Trophoblast cell (in vitro differentiated cells and primary cell): ENCODE measurements around the gene PLA2G3.

Experiments used
- DNase-seq, 2 donors: peaks; one replicate each; pipeline ENCODE4 v3.0.0-alpha.2; 2016
- H2AFZ ChIP-seq: 2 replicates; pipeline ENCODE4 v1.6.1; 2013; ENCODE audit warnings: low read length, moderate library complexity, mild to moderate bottlenecking; ENCODE audit not compliant: insufficient read depth, poor library complexity
- H2AK5ac ChIP-seq: 2 replicates; pipeline ENCODE4 v1.6.1; 2013; ENCODE audit warnings: mild to moderate bottlenecking, low read length
- H2BK120ac ChIP-seq: 2 replicates; pipeline ENCODE4 v1.6.1; 2013; ENCODE audit warnings: low read length, mild to moderate bottlenecking, moderate library complexity; ENCODE audit not compliant: insufficient read depth, poor library complexity
- H2BK12ac ChIP-seq: 2 replicates; pipeline ENCODE4 v1.6.1; 2013; ENCODE audit warnings: mild to moderate bottlenecking, low read length, moderate library complexity
- H2BK5ac ChIP-seq: 2 replicates; pipeline ENCODE4 v1.6.1; 2013; ENCODE audit warnings: low read length, low read depth, moderate library complexity, mild to moderate bottlenecking; ENCODE audit not compliant: poor library complexity
- H3K14ac ChIP-seq: 2 replicates; pipeline ENCODE4 v1.6.1; 2013; ENCODE audit warnings: mild to moderate bottlenecking, low read length
- H3K18ac ChIP-seq: 2 replicates; pipeline ENCODE4 v1.6.1; 2013; ENCODE audit warnings: mild to moderate bottlenecking, low read length
- H3K23ac ChIP-seq: 2 replicates; pipeline ENCODE4 v1.6.1; 2013; ENCODE audit warnings: low read length
- H3K27ac ChIP-seq: 2 replicates; pipeline ENCODE4 v1.5.1; 2013; ENCODE audit warnings: low read depth, mild to moderate bottlenecking, inconsistent platforms, low read length, moderate library complexity
- H3K27me3 ChIP-seq: 2 replicates; pipeline ENCODE4 v1.6.1; 2013; ENCODE audit warnings: inconsistent platforms, mild to moderate bottlenecking, low read length, moderate library complexity; ENCODE audit not compliant: insufficient read depth
- H3K36me3 ChIP-seq, 2 experiments: 1 replicate in 1 of 2; 2 replicates in 1 of 2; pipeline ENCODE4 v1.6.1; 2013; ENCODE audit warnings: low read length in 2 of 2, mild to moderate bottlenecking in 2 of 2, moderate library complexity in 1 of 2; ENCODE audit not compliant: insufficient read depth in 2 of 2, control insufficient read depth in 1 of 2
- H3K4ac ChIP-seq: 2 replicates; pipeline ENCODE4 v1.6.1; 2013; ENCODE audit warnings: low read depth, mild to moderate bottlenecking, low read length, moderate library complexity
- H3K4me1 ChIP-seq, 2 experiments: 1 replicate in 1 of 2; 2 replicates in 1 of 2; pipeline ENCODE4 v1.6.1; 2013; ENCODE audit warnings: low read length in 2 of 2, mild to moderate bottlenecking in 2 of 2, moderate library complexity in 1 of 2; ENCODE audit not compliant: insufficient read depth in 2 of 2, control insufficient read depth in 1 of 2
- H3K4me2 ChIP-seq: 2 replicates; pipeline ENCODE4 v1.6.1; 2013; ENCODE audit warnings: inconsistent platforms, mild to moderate bottlenecking, low read length, moderate library complexity
- H3K4me3 ChIP-seq: 2 replicates; pipeline ENCODE4 v1.5.1; 2013; ENCODE audit warnings: mild to moderate bottlenecking, low read depth, low read length, inconsistent platforms
- H3K79me1 ChIP-seq: one replicate; pipeline ENCODE4 v1.6.1; 2013; ENCODE audit warnings: low read length
- H3K79me2 ChIP-seq: 2 replicates; pipeline ENCODE4 v1.6.1; 2013; ENCODE audit warnings: low read length, mild to moderate bottlenecking; ENCODE audit not compliant: control insufficient read depth, insufficient read depth, poor library complexity
- H3K9ac ChIP-seq: 2 replicates; pipeline ENCODE4 v1.6.1; 2013; ENCODE audit warnings: mild to moderate bottlenecking, low read length
- H3K9me3 ChIP-seq: 2 replicates; pipeline ENCODE4 v1.6.1; 2013; ENCODE audit warnings: low read depth, mild to moderate bottlenecking, control low read depth, inconsistent platforms, low read length; ENCODE audit not compliant: insufficient read depth
- H4K12ac ChIP-seq: 2 replicates; pipeline ENCODE4 v1.6.1; 2013; ENCODE audit warnings: low read depth, mild to moderate bottlenecking, low read length, moderate library complexity
- H4K8ac ChIP-seq: 2 replicates; pipeline ENCODE4 v1.6.1; 2013; ENCODE audit warnings: low read depth, mild to moderate bottlenecking, low read length, moderate library complexity
- H4K91ac ChIP-seq: one replicate; pipeline ENCODE4 v1.6.1; 2013; ENCODE audit warnings: low read depth, mild to moderate bottlenecking, low read length, moderate library complexity
- WGBS: extraction: QIAGEN DNeasy Blood & Tissue Kit; methylation state at CpG from one replicate; pipeline ENCODE4 v1.1.7; 2013; ENCODE audit warnings: missing lambda C conversion rate; ENCODE audit not compliant: insufficient read length, insufficient coverage; ENCODE audit errors: extremely low coverage; 5-methylcytosine and 5-hydroxymethylcytosine counted together

Gene PLA2G3

DNA sequence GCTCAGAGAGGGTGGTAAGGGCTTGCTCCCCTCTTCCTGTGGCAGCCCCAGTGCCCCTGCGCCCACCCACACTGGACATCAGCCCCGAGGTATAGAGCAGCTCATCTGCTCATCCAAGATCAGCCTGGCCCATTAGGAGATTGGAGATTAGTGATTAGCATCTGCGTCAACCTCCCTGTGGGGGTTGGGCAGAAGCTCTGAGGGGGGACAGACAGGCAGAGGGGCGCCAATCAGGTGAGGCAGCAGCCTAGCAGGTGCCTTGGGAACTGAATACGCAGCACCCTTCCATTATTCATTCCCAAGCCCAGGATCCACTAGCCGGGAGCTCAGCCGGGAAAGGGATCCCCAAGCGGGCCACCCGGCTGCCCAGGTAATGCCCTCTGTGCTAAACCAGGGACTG lies 48.1 kb downstream of the PLA2G3 start:
- no peak overlapping the region for H4K8ac ChIP-seq
- no peaks in the 10 kb centered on the region for H3K79me1 ChIP-seq
- H2BK5ac ChIP-seq: no peak overlapping the region
- H3K27ac ChIP-seq: no peak overlapping the region
- H2AK5ac ChIP-seq: no peak overlapping the region
- peaks cover 5% of the 10 kb centered on the region for H3K9me3 ChIP-seq
- no peak overlapping the region for H2BK120ac ChIP-seq
- no peaks in the 10 kb centered on the region for H3K27me3 ChIP-seq
- no peak overlapping the region for H3K14ac ChIP-seq
- H4K12ac ChIP-seq: no peak overlapping the region
- H3K23ac ChIP-seq: no peak overlapping the region
- DNase-seq: no peak
- H3K9ac ChIP-seq: no peak overlapping the region
- H3K36me3 ChIP-seq: peaks cover 94 to 98% of the 10 kb centered on the region in 2 experiments
- H4K91ac ChIP-seq: no peak overlapping the region
- H3K4ac ChIP-seq: no peak overlapping the region
- H3K4me1 ChIP-seq: no peaks in the 10 kb centered on the region
- no peak overlapping the region for H3K4me3 ChIP-seq
- no peak overlapping the region for H3K18ac ChIP-seq
- WGBS: no CpG with 5 or more reads among the region's 9 CpGs
- no peaks in the 10 kb centered on the region for H3K79me2 ChIP-seq
- H3K4me2 ChIP-seq: no peak overlapping the region
- H2AFZ ChIP-seq: no peak overlapping the region
- H2BK12ac ChIP-seq: no peak overlapping the region

DNA sequence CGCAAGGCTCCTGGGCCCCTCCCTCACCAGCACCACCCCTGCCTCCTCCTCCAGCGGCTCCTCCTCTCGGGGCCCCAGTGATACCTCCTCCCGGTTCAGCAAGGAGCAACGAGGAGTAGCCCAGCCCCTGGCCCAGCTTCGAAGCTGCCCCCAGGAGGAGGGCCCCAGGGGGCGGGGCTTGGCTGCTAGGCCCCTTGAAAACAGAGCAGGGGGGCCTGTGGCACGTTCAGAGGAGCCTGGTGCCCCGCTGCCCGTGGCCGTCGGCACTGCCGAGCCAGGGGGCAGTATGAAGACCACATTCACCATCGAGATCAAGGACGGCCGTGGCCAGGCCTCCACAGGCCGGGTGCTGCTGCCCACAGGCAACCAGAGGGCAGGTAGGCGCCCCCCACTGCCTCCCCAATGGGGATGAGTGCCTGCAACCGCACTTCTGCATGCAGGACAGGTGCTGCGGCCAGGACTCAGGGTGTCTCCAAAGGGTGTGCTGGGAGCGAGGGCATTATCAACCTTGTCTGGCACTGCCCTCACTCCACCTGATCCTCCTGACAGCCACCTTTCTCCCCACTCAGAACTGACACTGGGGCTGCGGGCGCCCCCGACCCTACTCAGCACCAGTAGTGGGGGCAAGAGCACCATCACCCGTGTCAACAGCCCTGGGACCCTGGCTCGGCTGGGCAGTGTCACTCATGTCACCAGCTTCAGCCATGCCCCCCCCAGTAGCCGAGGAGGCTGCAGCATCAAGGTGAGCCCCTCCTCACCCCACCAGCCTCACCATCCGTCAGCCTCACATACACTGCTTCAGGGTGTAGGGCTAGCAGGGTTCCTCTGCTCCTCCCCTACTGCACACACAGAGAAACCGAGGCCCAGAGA lies 49.0 kb downstream of the PLA2G3 start:
- Histone ChIP-seq H3K9me3 (peaks cover 3% of the 10 kb centered on the region), H3K27me3 (no peaks in the 10 kb centered on the region), H2BK120ac (no peak overlapping the region), H3K23ac (no peak overlapping the region), H4K91ac (no peak overlapping the region), H3K4me3 (no peak overlapping the region), H2BK12ac (no peak overlapping the region), H3K14ac (no peak overlapping the region), H3K27ac (no peak overlapping the region), H3K79me1 (no peaks in the 10 kb centered on the region), H4K8ac (no peak overlapping the region), H3K18ac (no peak overlapping the region), H3K9ac (no peak overlapping the region), H4K12ac (no peak overlapping the region), H2AK5ac (no peak overlapping the region), H3K4me2 (no peak overlapping the region), H2BK5ac (no peak overlapping the region), H3K4ac (no peak overlapping the region), H3K4me1 (no peaks in the 10 kb centered on the region), H3K36me3 (peaks cover 92 to 93% of the 10 kb centered on the region in 2 experiments), H2AFZ (no peak overlapping the region), H3K79me2 (no peaks in the 10 kb centered on the region)
- no peak for DNase-seq
- WGBS: no CpG with 5 or more reads among the region's 29 CpGs

DNA sequence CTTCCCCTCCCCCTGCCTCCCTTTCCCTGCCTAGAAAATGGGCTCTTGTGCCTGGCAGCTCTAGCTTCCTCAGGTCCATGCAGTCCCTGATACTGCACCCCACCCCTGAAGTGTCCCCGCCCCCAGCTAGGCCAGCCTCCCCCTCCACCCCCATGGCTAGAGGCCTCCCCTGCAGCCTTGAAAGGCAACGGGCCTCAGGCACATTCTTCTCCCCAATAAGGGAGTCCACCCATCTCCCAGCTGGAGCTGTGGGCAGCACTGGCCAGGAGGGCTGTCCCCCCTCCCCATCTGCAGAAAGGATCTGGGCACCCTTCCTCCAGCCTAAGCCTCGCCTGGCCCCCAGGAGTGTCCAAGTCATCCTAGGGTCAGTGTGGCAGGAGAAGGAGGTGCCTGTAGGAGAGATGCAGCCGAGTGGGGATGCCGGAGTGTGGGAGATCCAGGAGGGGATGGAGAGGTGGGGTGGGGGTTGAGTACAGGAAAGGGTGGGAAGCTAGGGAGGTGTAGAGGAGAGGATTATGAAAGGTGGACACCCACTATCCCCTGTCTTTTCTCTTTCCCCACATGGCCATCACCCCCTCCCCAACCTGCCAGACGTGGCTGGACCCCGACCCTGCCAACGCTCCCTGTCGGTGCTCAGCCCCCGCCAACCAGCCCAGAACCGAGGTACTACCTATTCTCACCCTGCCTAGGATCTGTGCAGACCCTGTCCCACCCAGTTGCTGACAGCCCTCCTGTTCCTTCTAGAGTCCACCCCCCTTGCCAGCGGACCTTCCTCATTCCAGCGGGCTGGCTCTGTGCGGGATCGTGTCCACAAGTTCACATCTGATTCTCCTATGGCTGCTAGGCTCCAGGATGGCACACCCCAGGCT lies 49.9 kb downstream of the PLA2G3 start:
- Histone ChIP-seq H3K36me3 (peaks cover 84 to 92% of the 10 kb centered on the region in 2 experiments), H2AK5ac (no peak overlapping the region), H2AFZ (no peak overlapping the region), H3K9me3 (peaks cover 3% of the 10 kb centered on the region), H3K27me3 (no peaks in the 10 kb centered on the region), H3K14ac (no peak overlapping the region), H4K8ac (no peak overlapping the region), H3K4me1 (no peaks in the 10 kb centered on the region), H3K4me3 (no peak overlapping the region), H3K4ac (no peak overlapping the region), H3K79me2 (no peaks in the 10 kb centered on the region), H4K12ac (no peak overlapping the region), H3K79me1 (peaks cover 1% of the 10 kb centered on the region), H3K23ac (no peak overlapping the region), H2BK12ac (no peak overlapping the region), H4K91ac (no peak overlapping the region), H2BK5ac (no peak overlapping the region), H3K4me2 (no peak overlapping the region), H3K18ac (no peak overlapping the region), H3K27ac (no peak overlapping the region), H3K9ac (no peak overlapping the region), H2BK120ac (no peak overlapping the region)
- no CpG with 5 or more reads among the region's 15 CpGs for WGBS
- DNase-seq: no peak

DNA sequence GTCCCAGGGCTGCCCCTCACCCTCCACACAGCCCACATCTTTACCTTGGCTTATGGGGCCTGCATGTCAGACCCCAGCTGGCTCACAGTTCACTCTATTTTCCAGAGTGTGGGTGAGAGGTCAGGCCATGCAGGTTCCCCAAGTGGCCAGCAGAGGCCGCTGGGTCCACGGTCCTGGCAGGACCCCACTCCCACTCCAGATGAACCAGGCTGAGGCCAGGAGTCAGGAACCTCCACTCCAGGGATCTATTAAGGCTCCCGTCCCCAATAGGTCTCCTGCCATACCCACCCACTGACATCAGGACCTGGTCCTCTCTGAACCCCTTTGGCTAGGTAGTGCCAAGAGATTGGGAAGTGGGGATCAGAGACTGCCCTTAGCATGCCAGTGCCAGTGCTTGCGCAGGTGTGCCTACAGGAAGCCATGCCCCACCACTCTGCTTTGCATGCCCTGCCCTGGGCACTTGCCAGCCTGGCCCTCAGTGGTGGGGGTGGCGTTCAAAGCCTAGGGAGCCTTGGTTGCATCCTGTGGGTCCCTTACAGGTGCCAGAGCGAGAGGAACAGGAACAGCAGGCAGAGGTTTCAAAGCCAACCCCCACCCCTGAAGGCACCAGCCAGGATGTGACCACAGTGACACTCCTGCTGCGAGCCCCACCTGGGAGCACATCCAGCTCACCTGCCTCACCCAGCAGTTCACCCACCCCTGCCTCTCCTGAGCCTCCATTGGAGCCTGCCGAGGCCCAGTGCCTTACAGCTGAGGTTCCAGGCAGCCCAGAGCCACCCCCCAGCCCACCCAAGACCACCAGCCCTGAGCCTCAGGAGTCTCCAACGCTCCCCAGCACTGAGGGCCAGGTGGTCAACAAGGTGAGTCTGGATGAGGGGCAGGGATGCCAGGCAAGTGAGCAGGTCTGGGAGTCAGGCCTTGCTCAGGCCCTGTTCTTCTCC lies 50.9 kb downstream of the PLA2G3 start:
- Histone ChIP-seq H2AFZ (no peak overlapping the region), H3K36me3 (peaks cover 75 to 82% of the 10 kb centered on the region in 2 experiments), H3K79me2 (peaks cover 4% of the 10 kb centered on the region), H3K4ac (no peak overlapping the region), H3K4me2 (no peak overlapping the region), H3K9me3 (peaks cover 3% of the 10 kb centered on the region), H3K4me3 (no peak overlapping the region), H2BK5ac (no peak overlapping the region), H3K79me1 (peaks cover 10% of the 10 kb centered on the region), H2AK5ac (no peak overlapping the region), H4K8ac (no peak overlapping the region), H3K4me1 (peaks cover 0 to 3% of the 10 kb centered on the region in 2 experiments), H2BK120ac (no peak overlapping the region), H4K91ac (no peak overlapping the region), H3K23ac (no peak overlapping the region), H3K27me3 (no peaks in the 10 kb centered on the region), H3K18ac (no peak overlapping the region), H3K9ac (no peak overlapping the region), H3K27ac (no peak overlapping the region), H3K14ac (no peak overlapping the region), H2BK12ac (no peak overlapping the region), H4K12ac (no peak overlapping the region)
- DNase-seq: peak in 1 of 2 donors; percentile 34
- no CpG with 5 or more reads among the region's 9 CpGs for WGBS
